ENCODE data around the gene ZNF526.
"Not testable (repeated sequence)": the region's sequence is repeated elsewhere in the genome, so short reads cannot be mapped to it uniquely, and the experiment has no call there.

Gene ZNF526

GRCh38 chr19:42246922-42247639, 27.0 kb downstream of the ZNF526 start:
- no peak for DNase-seq (ENCODE audit: low read depth in 2 of 2)

GRCh38 chr19:42247640-42248199, 27.6 kb downstream of the ZNF526 start:
- no peak for DNase-seq (ENCODE audit: low read depth in 2 of 2)

GRCh38 chr19:42248270-42249148, 28.4 kb downstream of the ZNF526 start:
- no peak for DNase-seq (ENCODE audit: low read depth in 2 of 2)

- no peak for DNase-seq (ENCODE audit: low read depth in 2 of 2)
Observed at GRCh38 chr19:42249149-42249750, 29.1 kb downstream of the ZNF526 start.

- no peak for DNase-seq (ENCODE audit: low read depth in 2 of 2)
Observed at GRCh38 chr19:42249769-42250168, 29.7 kb downstream of the ZNF526 start.

GRCh38 chr19:42250183-42250665, 30.1 kb downstream of the ZNF526 start:
- DNase-seq (ENCODE audit: low read depth in 2 of 2): no peak

GRCh38 chr19:42250666-42251531, 30.8 kb downstream of the ZNF526 start:
- no peak for DNase-seq (ENCODE audit: low read depth in 2 of 2)

- DNase-seq (ENCODE audit: low read depth in 2 of 2): no peak
Observed at GRCh38 chr19:42251572-42252358, 31.7 kb downstream of the ZNF526 start.

GRCh38 chr19:42252365-42253244, 32.5 kb downstream of the ZNF526 start:
- DNase-seq (ENCODE audit: low read depth in 2 of 2): no peak

- peak; percentile 55 to 60 for DNase-seq (ENCODE audit: low read depth in 2 of 2)
Observed at GRCh38 chr19:42253245-42254088, 33.4 kb downstream of the ZNF526 start.

- peak; percentile 63 to 74 for DNase-seq (ENCODE audit: low read depth in 2 of 2)
Observed at GRCh38 chr19:42254089-42254849, 34.2 kb downstream of the ZNF526 start.

- DNase-seq (ENCODE audit: low read depth in 2 of 2): peak; percentile 89 to 91
Observed at GRCh38 chr19:42254850-42255765, 35.0 kb downstream of the ZNF526 start, which contains the start of gene ERF. Gene ERF (minus strand): TSS chr19:42255128. CDS start chr19:42254999, 129 bp downstream.

- DNase-seq (ENCODE audit: low read depth in 2 of 2): no peak
Observed at GRCh38 chr19:42255766-42256745, 35.9 kb downstream of the ZNF526 start.

- DNase-seq (ENCODE audit: low read depth in 2 of 2): not testable (repeated sequence)
Observed at GRCh38 chr19:42257842-42258241, 37.7 kb downstream of the ZNF526 start.

- no peak for DNase-seq (ENCODE audit: low read depth in 2 of 2)
Observed at GRCh38 chr19:42261763-42262162, 41.7 kb downstream of the ZNF526 start.

Data from stimulated activated CD4-positive, alpha-beta T cell treated with anti-CD3 and anti-CD28 coated beads, Interleukin-4, amount 100 ng/mL, for 48 hours (primary cell).